Measurements from ENCODE around the gene OSBPL6.

DNA sequence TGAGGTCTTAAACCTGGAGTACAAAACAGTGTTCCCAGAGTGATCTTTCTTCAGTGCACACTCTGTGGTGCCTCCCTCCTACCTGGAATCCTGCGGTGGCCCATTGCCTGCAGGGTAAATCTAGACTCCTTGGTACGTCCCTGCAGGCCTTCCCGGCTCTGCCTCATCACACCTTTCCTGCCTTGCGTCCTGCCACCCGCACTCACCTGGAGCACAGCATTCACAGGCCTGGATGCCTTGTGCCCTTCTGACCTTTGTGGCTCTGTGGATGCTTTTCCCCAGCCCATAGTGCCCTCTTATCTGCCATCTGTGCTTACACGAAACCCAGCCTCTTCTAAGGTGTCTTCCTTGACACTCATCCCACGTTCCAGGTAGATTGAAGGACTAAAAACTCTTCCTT lies 194.0 kb downstream of the OSBPL6 start:
- no peak for TF ChIP-seq GLIS3 (CRISPR knock-in tag; IDR thresholded peaks at IDR 0.05)
- no peak for TF ChIP-seq PPARA (CRISPR knock-in tag; IDR thresholded peaks at IDR 0.05; ENCODE audit: borderline replicate concordance)
- no peak for TF ChIP-seq POU6F1 (CRISPR knock-in tag; IDR thresholded peaks at IDR 0.05; ENCODE audit: borderline replicate concordance, low read depth)
- no peak for TF ChIP-seq CSDC2 (CRISPR knock-in tag; IDR thresholded peaks at IDR 0.05)
- no peak for TF ChIP-seq PATZ1 (CRISPR knock-in tag; IDR thresholded peaks at IDR 0.05; ENCODE audit: borderline replicate concordance)
- TF ChIP-seq, protein P1, sequence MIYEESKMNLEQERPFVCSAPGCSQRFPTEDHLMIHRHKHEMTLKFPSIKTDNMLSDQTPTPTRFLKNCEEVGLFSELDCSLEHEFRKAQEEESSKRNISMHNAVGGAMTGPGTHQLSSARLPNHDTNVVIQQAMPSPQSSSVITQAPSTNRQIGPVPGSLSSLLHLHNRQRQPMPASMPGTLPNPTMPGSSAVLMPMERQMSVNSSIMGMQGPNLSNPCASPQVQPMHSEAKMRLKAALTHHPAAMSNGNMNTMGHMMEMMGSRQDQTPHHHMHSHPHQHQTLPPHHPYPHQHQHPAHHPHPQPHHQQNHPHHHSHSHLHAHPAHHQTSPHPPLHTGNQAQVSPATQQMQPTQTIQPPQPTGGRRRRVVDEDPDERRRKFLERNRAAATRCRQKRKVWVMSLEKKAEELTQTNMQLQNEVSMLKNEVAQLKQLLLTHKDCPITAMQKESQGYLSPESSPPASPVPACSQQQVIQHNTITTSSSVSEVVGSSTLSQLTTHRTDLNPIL (CRISPR knock-in tag; IDR thresholded peaks at IDR 0.05; ENCODE audit: low read depth), result no peak
- no peak for TF ChIP-seq ZFP3 (CRISPR knock-in tag; IDR thresholded peaks at IDR 0.05)
- no peak for TF ChIP-seq ZNF8 (CRISPR knock-in tag; IDR thresholded peaks at IDR 0.05)
- no peak for TF ChIP-seq ARNTL (CRISPR knock-in tag; IDR thresholded peaks at IDR 0.05; ENCODE audit: borderline replicate concordance, low read depth)
- no peak for TF ChIP-seq ZC3H10 (CRISPR knock-in tag; IDR thresholded peaks at IDR 0.05)
